HEK293 (cell line): ENCODE measurements around the gene AK1.

ENCODE experiments used
- GLI2 ChIP-seq: fragments of 450-650 bp; formaldehyde crosslinking; IDR thresholded peaks from 2 replicates; pipeline ENCODE4; 2017; ENCODE audit warnings: missing biosample characterization, missing genetic modification characterization, low read depth, borderline replicate concordance
- HOXA7 ChIP-seq: sonication (generic); formaldehyde crosslinking; IDR thresholded peaks from 2 replicates; pipeline ENCODE4 v1.8.1; 2022; ENCODE audit warnings: missing genetic modification reagents, borderline replicate concordance
- KLF1 ChIP-seq: fragments of 450-650 bp; formaldehyde crosslinking; IDR thresholded peaks from 2 replicates; pipeline ENCODE4 v1.5.1; 2016; ENCODE audit warnings: missing biosample characterization, missing genetic modification characterization
- OVOL3 ChIP-seq: fragments of 450-650 bp; formaldehyde crosslinking; IDR thresholded peaks from 2 replicates; pipeline ENCODE4 v1.5.1; 2016; ENCODE audit warnings: missing biosample characterization, missing genetic modification characterization
- ZNF133 ChIP-seq: fragments of 450-650 bp; formaldehyde crosslinking; IDR thresholded peaks from 2 replicates; pipeline ENCODE4 v1.5.1; 2016; ENCODE audit warnings: missing biosample characterization, missing genetic modification characterization
- ZNF239 ChIP-seq: fragments of 450-650 bp; formaldehyde crosslinking; IDR thresholded peaks from 2 replicates; pipeline ENCODE4 v1.5.1; 2016; ENCODE audit warnings: missing biosample characterization, missing genetic modification characterization
- ZNF274 ChIP-seq, 2 experiments: fragments of 200-500 bp in 1 of 2; fragments of 450-650 bp in 1 of 2; sonication (Bioruptor generic) in 1 of 2; formaldehyde crosslinking in 1 of 2; IDR thresholded peaks; 2 replicates each; pipeline versions ENCODE4 v1.5.1 to v1.6.1; 2014 to 2016; ENCODE audit warnings: borderline replicate concordance in 1 of 2, inconsistent platforms in 1 of 2, low read length in 1 of 2, missing biosample characterization in 1 of 2, missing genetic modification characterization in 1 of 2
- ZNF530 ChIP-seq: fragments of 450-650 bp; formaldehyde crosslinking; IDR thresholded peaks from 2 replicates; pipeline ENCODE4 v1.5.1; 2016; ENCODE audit warnings: low read depth, missing biosample characterization, missing genetic modification characterization
- ZNF792 ChIP-seq: fragments of 450-650 bp; formaldehyde crosslinking; IDR thresholded peaks from 2 replicates; pipeline ENCODE4 v1.5.1; 2016; ENCODE audit warnings: missing biosample characterization, missing genetic modification characterization
- TF ChIP-seq, protein P1 (sequence below): fragments of 450-650 bp; formaldehyde crosslinking; IDR thresholded peaks from 2 replicates; pipeline ENCODE4 v1.5.1; 2016; ENCODE audit warnings: missing biosample characterization, missing genetic modification characterization
- TF ChIP-seq, protein P2 (sequence below): fragments of 450-650 bp; formaldehyde crosslinking; IDR thresholded peaks from 2 replicates; pipeline ENCODE4 v1.5.1; 2016; ENCODE audit warnings: missing biosample characterization, missing genetic modification characterization
- TF ChIP-seq, protein P3 (sequence below): fragments of 450-650 bp; formaldehyde crosslinking; IDR thresholded peaks from 2 replicates; pipeline ENCODE4 v1.5.1; 2016; ENCODE audit warnings: missing biosample characterization, missing genetic modification characterization, low read depth
- TF ChIP-seq, protein P4 (sequence below): fragments of 450-650 bp; formaldehyde crosslinking; IDR thresholded peaks from 2 replicates; pipeline ENCODE4 v1.5.0; 2017; ENCODE audit warnings: missing biosample characterization, missing genetic modification characterization, borderline replicate concordance

DNA sequence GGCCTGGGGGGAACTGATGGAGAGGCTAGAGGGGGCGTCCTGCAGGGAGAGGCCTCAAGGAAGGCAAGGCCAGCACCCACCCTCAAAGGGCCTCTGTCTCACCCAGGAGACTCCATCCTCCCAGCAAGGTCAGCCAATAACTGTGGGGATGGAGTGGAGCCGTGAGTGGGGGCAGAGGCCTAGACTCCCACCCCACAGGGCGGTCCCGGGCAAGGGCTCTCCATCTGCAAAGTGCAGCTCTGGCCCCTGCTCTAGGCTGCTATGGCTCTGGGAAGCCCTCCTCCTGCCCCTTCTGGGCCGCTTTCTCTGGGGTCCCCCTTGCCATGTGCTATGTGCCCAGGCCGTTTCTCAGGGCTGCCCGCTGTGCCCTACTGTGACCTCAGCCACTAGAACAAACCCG, 60.7 kb downstream of the AK1 start:
- TF ChIP-seq, protein P1, sequence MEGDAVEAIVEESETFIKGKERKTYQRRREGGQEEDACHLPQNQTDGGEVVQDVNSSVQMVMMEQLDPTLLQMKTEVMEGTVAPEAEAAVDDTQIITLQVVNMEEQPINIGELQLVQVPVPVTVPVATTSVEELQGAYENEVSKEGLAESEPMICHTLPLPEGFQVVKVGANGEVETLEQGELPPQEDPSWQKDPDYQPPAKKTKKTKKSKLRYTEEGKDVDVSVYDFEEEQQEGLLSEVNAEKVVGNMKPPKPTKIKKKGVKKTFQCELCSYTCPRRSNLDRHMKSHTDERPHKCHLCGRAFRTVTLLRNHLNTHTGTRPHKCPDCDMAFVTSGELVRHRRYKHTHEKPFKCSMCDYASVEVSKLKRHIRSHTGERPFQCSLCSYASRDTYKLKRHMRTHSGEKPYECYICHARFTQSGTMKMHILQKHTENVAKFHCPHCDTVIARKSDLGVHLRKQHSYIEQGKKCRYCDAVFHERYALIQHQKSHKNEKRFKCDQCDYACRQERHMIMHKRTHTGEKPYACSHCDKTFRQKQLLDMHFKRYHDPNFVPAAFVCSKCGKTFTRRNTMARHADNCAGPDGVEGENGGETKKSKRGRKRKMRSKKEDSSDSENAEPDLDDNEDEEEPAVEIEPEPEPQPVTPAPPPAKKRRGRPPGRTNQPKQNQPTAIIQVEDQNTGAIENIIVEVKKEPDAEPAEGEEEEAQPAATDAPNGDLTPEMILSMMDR (tag by site-specific recombination) = no peak
- TF ChIP-seq, protein P2, sequence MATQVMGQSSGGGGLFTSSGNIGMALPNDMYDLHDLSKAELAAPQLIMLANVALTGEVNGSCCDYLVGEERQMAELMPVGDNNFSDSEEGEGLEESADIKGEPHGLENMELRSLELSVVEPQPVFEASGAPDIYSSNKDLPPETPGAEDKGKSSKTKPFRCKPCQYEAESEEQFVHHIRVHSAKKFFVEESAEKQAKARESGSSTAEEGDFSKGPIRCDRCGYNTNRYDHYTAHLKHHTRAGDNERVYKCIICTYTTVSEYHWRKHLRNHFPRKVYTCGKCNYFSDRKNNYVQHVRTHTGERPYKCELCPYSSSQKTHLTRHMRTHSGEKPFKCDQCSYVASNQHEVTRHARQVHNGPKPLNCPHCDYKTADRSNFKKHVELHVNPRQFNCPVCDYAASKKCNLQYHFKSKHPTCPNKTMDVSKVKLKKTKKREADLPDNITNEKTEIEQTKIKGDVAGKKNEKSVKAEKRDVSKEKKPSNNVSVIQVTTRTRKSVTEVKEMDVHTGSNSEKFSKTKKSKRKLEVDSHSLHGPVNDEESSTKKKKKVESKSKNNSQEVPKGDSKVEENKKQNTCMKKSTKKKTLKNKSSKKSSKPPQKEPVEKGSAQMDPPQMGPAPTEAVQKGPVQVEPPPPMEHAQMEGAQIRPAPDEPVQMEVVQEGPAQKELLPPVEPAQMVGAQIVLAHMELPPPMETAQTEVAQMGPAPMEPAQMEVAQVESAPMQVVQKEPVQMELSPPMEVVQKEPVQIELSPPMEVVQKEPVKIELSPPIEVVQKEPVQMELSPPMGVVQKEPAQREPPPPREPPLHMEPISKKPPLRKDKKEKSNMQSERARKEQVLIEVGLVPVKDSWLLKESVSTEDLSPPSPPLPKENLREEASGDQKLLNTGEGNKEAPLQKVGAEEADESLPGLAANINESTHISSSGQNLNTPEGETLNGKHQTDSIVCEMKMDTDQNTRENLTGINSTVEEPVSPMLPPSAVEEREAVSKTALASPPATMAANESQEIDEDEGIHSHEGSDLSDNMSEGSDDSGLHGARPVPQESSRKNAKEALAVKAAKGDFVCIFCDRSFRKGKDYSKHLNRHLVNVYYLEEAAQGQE (tag by site-specific recombination) = no peak
- no peak for TF ChIP-seq ZNF133 (tag by site-specific recombination)
- TF ChIP-seq ZNF274 (IDR thresholded peaks at IDR 0.05; ENCODE audit: low read length) = no peak
- no peak for TF ChIP-seq ZNF274 (tag by site-specific recombination; IDR thresholded peaks at IDR 0.05; ENCODE audit: borderline replicate concordance)
- TF ChIP-seq ZNF530 (tag by site-specific recombination) = no peak
- no peak for TF ChIP-seq KLF1 (tag by site-specific recombination)
- TF ChIP-seq OVOL3 (tag by site-specific recombination) = no peak
- TF ChIP-seq GLI2 (tag by site-specific recombination) = no peak
- TF ChIP-seq, protein P3, sequence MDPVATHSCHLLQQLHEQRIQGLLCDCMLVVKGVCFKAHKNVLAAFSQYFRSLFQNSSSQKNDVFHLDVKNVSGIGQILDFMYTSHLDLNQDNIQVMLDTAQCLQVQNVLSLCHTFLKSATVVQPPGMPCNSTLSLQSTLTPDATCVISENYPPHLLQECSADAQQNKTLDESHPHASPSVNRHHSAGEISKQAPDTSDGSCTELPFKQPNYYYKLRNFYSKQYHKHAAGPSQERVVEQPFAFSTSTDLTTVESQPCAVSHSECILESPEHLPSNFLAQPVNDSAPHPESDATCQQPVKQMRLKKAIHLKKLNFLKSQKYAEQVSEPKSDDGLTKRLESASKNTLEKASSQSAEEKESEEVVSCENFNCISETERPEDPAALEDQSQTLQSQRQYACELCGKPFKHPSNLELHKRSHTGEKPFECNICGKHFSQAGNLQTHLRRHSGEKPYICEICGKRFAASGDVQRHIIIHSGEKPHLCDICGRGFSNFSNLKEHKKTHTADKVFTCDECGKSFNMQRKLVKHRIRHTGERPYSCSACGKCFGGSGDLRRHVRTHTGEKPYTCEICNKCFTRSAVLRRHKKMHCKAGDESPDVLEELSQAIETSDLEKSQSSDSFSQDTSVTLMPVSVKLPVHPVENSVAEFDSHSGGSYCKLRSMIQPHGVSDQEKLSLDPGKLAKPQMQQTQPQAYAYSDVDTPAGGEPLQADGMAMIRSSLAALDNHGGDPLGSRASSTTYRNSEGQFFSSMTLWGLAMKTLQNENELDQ (tag by site-specific recombination) = no peak
- TF ChIP-seq, protein P4, sequence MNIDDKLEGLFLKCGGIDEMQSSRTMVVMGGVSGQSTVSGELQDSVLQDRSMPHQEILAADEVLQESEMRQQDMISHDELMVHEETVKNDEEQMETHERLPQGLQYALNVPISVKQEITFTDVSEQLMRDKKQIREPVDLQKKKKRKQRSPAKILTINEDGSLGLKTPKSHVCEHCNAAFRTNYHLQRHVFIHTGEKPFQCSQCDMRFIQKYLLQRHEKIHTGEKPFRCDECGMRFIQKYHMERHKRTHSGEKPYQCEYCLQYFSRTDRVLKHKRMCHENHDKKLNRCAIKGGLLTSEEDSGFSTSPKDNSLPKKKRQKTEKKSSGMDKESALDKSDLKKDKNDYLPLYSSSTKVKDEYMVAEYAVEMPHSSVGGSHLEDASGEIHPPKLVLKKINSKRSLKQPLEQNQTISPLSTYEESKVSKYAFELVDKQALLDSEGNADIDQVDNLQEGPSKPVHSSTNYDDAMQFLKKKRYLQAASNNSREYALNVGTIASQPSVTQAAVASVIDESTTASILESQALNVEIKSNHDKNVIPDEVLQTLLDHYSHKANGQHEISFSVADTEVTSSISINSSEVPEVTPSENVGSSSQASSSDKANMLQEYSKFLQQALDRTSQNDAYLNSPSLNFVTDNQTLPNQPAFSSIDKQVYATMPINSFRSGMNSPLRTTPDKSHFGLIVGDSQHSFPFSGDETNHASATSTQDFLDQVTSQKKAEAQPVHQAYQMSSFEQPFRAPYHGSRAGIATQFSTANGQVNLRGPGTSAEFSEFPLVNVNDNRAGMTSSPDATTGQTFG (tag by site-specific recombination) = no peak
- no peak for TF ChIP-seq HOXA7 (CRISPR knock-in tag)
- TF ChIP-seq ZNF239 (tag by site-specific recombination) = no peak
- no peak for TF ChIP-seq ZNF792
